GM12878 (cell line): Measurements from ENCODE around the gene DUSP16. TPM values are rescaled to one million over a fixed set of nuclear protein-coding genes. Genes with fewer than 3 reads are reported as not detected.
A peak's percentile ranks its signal among the peaks of the same experiment; 100 is the strongest.

Source experiments
- ATAC-seq: fragments of 200-7000 bp; cut with Tn5 transposase; 3 replicates; pipeline ENCODE4 v1.9.1; 2020; ENCODE audit warnings: mild to moderate bottlenecking, moderate library complexity
- BruUV-seq: library from RNA; stranded (reverse); fragments of 400-500 nt; replicated peaks from 2 replicates; lab custom pipeline; 2021; lab: Mats Ljungman, UMichigan
- CTCF ChIA-PET: fragments of 300-600 bp; sonication (Branson Sonifier 250); formaldehyde crosslinking; extraction: SDS; loops from one replicate; lab custom pipeline; 2021; ENCODE audit warnings: inconsistent platforms; lab: Yijun Ruan, JAX
- POLR2A ChIA-PET: fragments of 350-600 bp; formaldehyde crosslinking; extraction: SDS; loops from one replicate; lab custom pipeline; 2021; ENCODE audit warnings: inconsistent platforms; lab: Charles Lee
- RAD21 ChIA-PET: fragments of 300-600 bp; sonication (Branson Sonifier 250); formaldehyde crosslinking; loops from one replicate; lab custom pipeline; 2023; ENCODE audit warnings: antibody characterized with exemption; ENCODE audit not compliant: unreplicated experiment; lab: Charles Lee
- SMC1A ChIA-PET: fragments of 300-600 bp; sonication (Branson Sonifier 250); formaldehyde crosslinking; loops from one replicate; lab custom pipeline; 2023; ENCODE audit not compliant: unreplicated experiment, uncharacterized antibody; lab: Charles Lee
- DNase-seq: peaks from one replicate; pipeline ENCODE4 v3.0.0-alpha.2; 2011; ENCODE audit warnings: low read depth, low spot score
- FAIRE-seq: peaks from 3 replicates; lab custom pipeline; 2011; peaks lifted over from hg19 to GRCh38; lab: Jason Lieb, UNC
- H2AFZ ChIP-seq: 2 replicates; pipeline ENCODE4 v1.6.0; 2011; ENCODE audit warnings: low read depth, low read length, control low read depth; ENCODE audit not compliant: control insufficient read depth
- H3K27ac ChIP-seq: 2 replicates; pipeline ENCODE4 v1.5.1; 2011; ENCODE audit warnings: control low read depth; ENCODE audit not compliant: control insufficient read depth, insufficient read depth
- H3K27me3 ChIP-seq, 2 experiments: replicated peaks in 1 of 2; 2 replicates each; pipeline versions ENCODE4 v1.6.0 to v1.6.1; 2011; ENCODE audit warnings: low read length in 1 of 2; ENCODE audit not compliant: control insufficient read depth in 2 of 2, insufficient read depth in 2 of 2
- H3K36me3 ChIP-seq, 2 experiments: 2 replicates each; pipeline ENCODE4 v1.5.1; 2011; ENCODE audit warnings: low read length in 1 of 2; ENCODE audit not compliant: control insufficient read depth in 2 of 2, insufficient read depth in 2 of 2
- H3K4me1 ChIP-seq: 2 replicates; pipeline ENCODE4 v1.6.1; 2011; ENCODE audit warnings: mild to moderate bottlenecking, low read length, moderate library complexity, mixed read lengths; ENCODE audit not compliant: control insufficient read depth, insufficient read depth
- H3K4me2 ChIP-seq: 2 replicates; pipeline ENCODE4 v1.6.0; 2011; ENCODE audit warnings: control low read depth; ENCODE audit not compliant: control insufficient read depth, insufficient read depth
- H3K4me3 ChIP-seq: fragments of 200-600 bp; sonication (generic); 2 replicates; pipeline ENCODE4 v1.5.1; 2016
- H3K79me2 ChIP-seq: 2 replicates; pipeline ENCODE4 v1.6.0; 2011; ENCODE audit warnings: low read length; ENCODE audit not compliant: control insufficient read depth, insufficient read depth
- H3K9ac ChIP-seq: 2 replicates; pipeline ENCODE4 v1.8.0; 2011; ENCODE audit warnings: low read length, control low read depth, mixed read lengths; ENCODE audit not compliant: control insufficient read depth, insufficient read depth
- H3K9me3 ChIP-seq: replicated peaks from 3 replicates; pipeline ENCODE4 v1.5.1; 2011; ENCODE audit warnings: mild to moderate bottlenecking, low read length; ENCODE audit not compliant: control insufficient read depth, insufficient read depth
- H4K20me1 ChIP-seq: 2 replicates; pipeline ENCODE4 v1.6.0; 2011; ENCODE audit not compliant: control insufficient read depth, insufficient read depth
- CEBPB ChIP-seq, 2 experiments: fragments of 150-350 bp in 1 of 2; IDR thresholded peaks; 2 replicates each; pipeline ENCODE4 v1.6.1; 2012 to 2014; ENCODE audit warnings: low read depth in 2 of 2, low read length in 2 of 2, borderline replicate concordance in 1 of 2, inconsistent platforms in 1 of 2
- E2F4 ChIP-seq: IDR thresholded peaks from 2 replicates; pipeline ENCODE4 v1.6.1; 2012; ENCODE audit warnings: low read depth, low read length, improper control_type of control experiment
- IRF4 ChIP-seq: IDR thresholded peaks from 2 replicates; pipeline ENCODE4 v1.6.1; 2011; ENCODE audit warnings: low read depth, low read length
- MEF2A ChIP-seq: IDR thresholded peaks from 2 replicates; pipeline ENCODE4 v1.6.1; 2011; ENCODE audit warnings: low read depth, mild to moderate bottlenecking, low read length, moderate library complexity; ENCODE audit not compliant: insufficient read depth
- REST ChIP-seq: IDR thresholded peaks from 2 replicates; pipeline ENCODE4 v1.6.1; 2012; ENCODE audit warnings: mild to moderate bottlenecking, low read depth, low read length
- SP1 ChIP-seq: IDR thresholded peaks from one replicate; pipeline ENCODE4 v1.6.1; 2011; ENCODE audit warnings: low read depth, low read length
- STAT1 ChIP-seq: fragments of 450-650 bp; conservative IDR thresholded peaks from 2 replicates; pipeline ENCODE4 v1.6.1; 2014; ENCODE audit warnings: antibody characterized with exemption, mild to moderate bottlenecking
- ZNF687 ChIP-seq: fragments of 450-650 bp; IDR thresholded peaks from 2 replicates; pipeline ENCODE4 v1.6.1; 2017; ENCODE audit warnings: mild to moderate bottlenecking, moderate library complexity
- WGBS: methylation state at CpG from one replicate; pipeline ENCODE4 v1.1.6; 2016; ENCODE audit warnings: low lambda C conversion rate; ENCODE audit not compliant: insufficient replicate concordance, insufficient coverage; ENCODE audit errors: missing lambda C conversion rate; 5-methylcytosine and 5-hydroxymethylcytosine counted together
- in situ Hi-C: fragments of 300-500 bp; cut with MboI; formaldehyde crosslinking; loops from 9 replicates; pipeline ENCODE4 v1.14.3; 2018; ENCODE audit warnings: mixed read lengths
- intact Hi-C: fragments of 100-400 bp; cut with micrococcal nuclease; formaldehyde crosslinking; loops from one replicate; pipeline ENCODE4 v1.14.2; 2022; ENCODE audit not compliant: unreplicated experiment
- polyA plus RNA-seq, 11 experiments: library from polyadenylated mRNA; depleted of rRNA in 4 of 11; unstranded in 6 of 11; stranded (reverse) in 5 of 11; fragments of >200 nt; fragmentation: Nextera tagmentation in 4 of 11; fragmentation: Illumina TruSeq in 1 of 11; extraction: Ambion mirVana in 4 of 11; extraction: Trizol in 1 of 11; gene quantifications; 1 replicate in 1 of 11; 2 replicates in 10 of 11; pipeline versions ENCODE4 v1.2.1 to v1.2.3, GENCODE V29; 2011 to 2016; ENCODE audit warnings: inconsistent platforms in 2 of 11, missing spikeins in 2 of 11, low read depth in 1 of 11
- total RNA-seq, 4 experiments: library from RNA; depleted of rRNA in 3 of 4; stranded (reverse); fragments of >200 nt in 3 of 4; fragmentation: Illumina TruSeq in 1 of 4; extraction: Trizol in 1 of 4; gene quantifications; 2 replicates each; pipeline versions ENCODE4 v1.2.1 to v1.2.3, GENCODE V29; 2013 to 2021

Gene DUSP16
- total and polyA plus RNA-seq, 10 of the 15 experiments (the other 5 are each of a cell fraction or from before 2014, with no cell fraction given), result 3.9 to 75.3 (median 26.8) TPM

- ChIA-PET RAD21 (interaction anchor here (0.5 to 1.8 kb wide), 6 partner anchors 33 to 548 kb away, joined by 3 to 6 read pairs (median 3); no protein-coding TSS in a partner anchor), CTCF (interaction anchor here (0.7 to 1.8 kb wide), 7 partner anchors 8 to 215 kb away, joined by 3 to 11 read pairs (median 3); no protein-coding TSS in a partner anchor), POLR2A (interaction anchor here (0.5 to 2.3 kb wide), 9 partner anchors 8 to 32 kb away, joined by 3 to 12 read pairs (median 3); no protein-coding TSS in a partner anchor), SMC1A (interaction anchor here (1.0 to 2.5 kb wide), 8 partner anchors 11 to 134 kb away, joined by 3 to 18 read pairs (median 6); no protein-coding TSS in a partner anchor)
- Histone ChIP-seq H3K4me3 (no peak overlapping the region), H3K27ac (no peak overlapping the region), H3K9ac (no peak overlapping the region), H2AFZ (no peak overlapping the region), H3K36me3 (peaks cover 0 to 6% of the 10 kb centered on the region in 2 experiments; a peak in 2 of 4 replicates), H3K4me1 (no peaks in the 10 kb centered on the region), H3K9me3 (no peaks in the 10 kb centered on the region), H3K79me2 (peaks cover 2% of the 10 kb centered on the region; the same call in 1 of the 2 replicates), H3K4me2 (no peak overlapping the region), H3K27me3 (no peaks in the 10 kb centered on the region), H4K20me1 (no peaks in the 10 kb centered on the region)
- no peak for FAIRE-seq
- in situ Hi-C loops (no loop called here), intact Hi-C loops (no loop called here)
- no TSS peak for BruUV-seq
- DNase-seq, result no peak
- 77% methylated on average over 6 of the region's 6 CpGs for WGBS
- TF ChIP-seq E2F4 (no peak), SP1 (no peak), STAT1 (no peak), MEF2A (no peak), REST (no peak), IRF4 (no peak), CEBPB (IDR thresholded peaks at IDR 0.05; ENCODE audit: borderline replicate concordance in 1 of 2, low read depth in 2 of 2, low read length in 2 of 2) (no peak), ZNF687 (no peak)
- peak; percentile 31; the same call in 1 of the 3 replicates for ATAC-seq
Measured at GRCh38 chr12:12521888-12522287, 40.8 kb downstream of the DUSP16 start.
